ENCODE measurements around the gene HS3ST5.
"Not testable (repeated sequence)": the region's sequence is repeated elsewhere in the genome, so short reads cannot be mapped to it uniquely, and the experiment has no call there.

The HS3ST5 gene

DNA sequence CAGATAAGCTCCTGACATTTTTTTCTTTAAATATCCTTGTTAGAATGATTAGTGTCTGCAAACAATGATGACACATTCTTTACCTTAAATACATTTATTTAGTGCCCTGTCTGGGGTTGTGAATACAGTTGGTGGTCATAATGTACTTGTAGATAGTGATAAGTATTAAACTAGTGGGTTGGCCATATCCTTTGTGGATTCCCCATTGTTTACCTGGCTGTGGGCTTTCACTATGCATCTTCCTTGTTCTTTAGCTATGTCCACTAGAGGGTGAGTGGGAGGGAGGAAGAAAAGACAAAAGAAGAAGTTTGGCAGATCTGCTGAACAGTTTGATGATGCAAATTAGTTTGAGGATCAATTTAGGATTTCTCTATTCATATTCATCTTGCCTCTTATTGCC lies 15.7 kb downstream of the HS3ST5 start:
- no peak for DNase-seq

DNA sequence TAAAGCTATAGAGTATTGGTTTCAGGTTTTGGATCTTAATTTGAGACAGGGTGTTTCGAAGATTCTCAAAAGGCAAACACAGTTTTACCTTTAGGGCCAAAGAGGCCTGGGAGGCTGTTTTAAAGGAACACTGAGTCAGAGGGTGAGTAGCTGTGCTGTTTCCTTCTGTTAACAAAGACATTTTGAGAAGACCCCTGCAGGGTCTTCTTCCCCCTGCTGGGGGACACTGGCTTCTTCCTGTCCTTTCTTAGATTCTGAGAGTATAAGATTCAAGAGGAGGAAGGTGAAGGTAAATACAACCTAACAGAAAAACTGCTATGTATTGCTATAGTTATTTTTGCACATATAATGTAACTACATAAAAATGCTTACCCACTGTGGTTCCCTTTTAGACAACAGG lies 19.0 kb downstream of the HS3ST5 start:
- DNase-seq = no peak

DNA sequence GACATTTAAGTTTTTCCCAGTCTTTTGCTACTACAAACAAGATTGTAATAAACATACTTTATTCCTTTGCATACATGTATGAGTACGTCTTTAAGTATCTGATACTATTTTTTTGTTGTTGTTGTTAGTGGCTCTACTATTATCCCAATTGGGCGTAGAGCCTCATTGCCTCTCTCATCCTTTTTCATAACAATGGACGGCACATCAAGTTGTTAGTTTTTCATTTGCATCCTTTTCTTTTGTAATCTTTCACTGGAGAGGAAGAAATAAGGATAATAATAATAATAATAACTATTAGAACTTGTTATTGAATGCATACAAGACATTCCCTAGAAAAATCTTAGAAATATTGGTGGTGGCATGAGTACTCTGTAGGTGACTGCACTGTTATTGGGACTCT lies 23.1 kb downstream of the HS3ST5 start:
- no peak for DNase-seq

DNA sequence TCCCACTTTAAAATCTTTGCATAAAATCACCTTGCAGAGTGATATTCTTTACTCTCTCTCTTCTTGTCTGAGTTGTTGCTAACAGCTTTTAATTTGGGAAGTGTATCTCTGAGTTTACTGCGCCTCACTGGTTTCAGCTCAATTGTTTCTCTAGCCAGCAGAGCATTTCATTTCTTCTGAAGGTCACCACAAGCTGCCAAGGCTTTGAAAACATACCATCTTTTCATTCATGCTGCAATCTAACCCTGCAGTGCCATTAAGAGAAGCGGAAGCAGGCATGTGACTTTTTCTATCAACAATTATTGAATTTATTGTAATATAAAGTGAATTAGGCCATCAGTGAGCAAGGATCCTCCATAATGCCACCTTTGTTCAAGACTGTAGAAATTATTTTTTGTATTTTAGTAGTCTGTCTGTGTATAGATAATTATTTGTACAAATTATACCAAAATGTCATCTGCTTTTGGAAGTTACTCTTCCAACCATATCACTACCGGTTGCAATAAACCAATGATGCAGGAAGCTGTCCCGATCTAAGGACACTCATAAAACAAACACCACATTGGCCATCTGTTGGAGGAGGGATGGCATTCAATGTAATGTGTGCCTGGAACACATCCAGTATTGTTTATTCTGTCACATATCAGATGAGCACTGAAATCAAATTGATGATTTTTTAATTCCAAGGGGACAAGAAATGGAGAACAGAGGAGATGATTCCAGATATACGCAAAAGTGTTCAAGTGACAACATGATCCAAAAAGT lies 26.8 kb downstream of the HS3ST5 start:
- DNase-seq = no peak

DNA sequence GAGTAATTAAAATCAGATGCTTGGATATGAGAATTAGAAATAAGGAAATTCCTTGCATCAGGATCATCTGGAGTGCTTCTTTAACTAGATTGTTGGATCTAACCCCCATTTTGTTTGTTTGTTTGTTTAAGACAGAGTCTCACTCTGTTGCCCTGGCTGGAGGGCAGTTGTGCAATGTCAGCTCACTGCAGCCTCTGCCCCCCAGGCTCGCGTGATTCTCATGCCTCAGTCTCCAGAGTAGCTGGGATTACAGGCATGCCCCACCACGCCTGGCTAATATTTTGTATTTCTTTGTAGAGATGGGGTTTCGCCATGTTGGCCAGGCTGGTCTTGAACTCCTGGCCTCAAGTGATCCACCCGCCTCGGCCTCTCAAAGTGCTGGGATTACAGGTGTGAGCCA lies 29.0 kb downstream of the HS3ST5 start:
- not testable (repeated sequence) for DNase-seq

DNA sequence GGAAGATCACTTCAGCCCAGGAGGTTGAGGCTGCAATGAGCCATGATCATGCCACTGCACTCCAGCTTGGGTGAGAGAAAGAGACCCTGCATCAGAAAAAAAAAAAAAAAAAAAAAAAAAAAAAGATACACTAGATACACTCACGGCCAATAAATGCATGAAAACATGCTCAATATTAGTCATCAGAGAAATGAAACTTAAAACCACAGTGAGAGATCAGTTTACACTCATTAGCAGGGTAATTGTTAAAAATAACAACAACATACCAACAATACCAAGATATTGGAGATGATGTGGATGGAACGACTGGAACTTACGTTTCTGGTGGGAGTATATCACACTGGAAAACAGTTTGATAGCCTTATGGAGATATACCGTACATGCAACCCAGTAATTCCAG lies 29.9 kb downstream of the HS3ST5 start:
- DNase-seq = no peak

DNA sequence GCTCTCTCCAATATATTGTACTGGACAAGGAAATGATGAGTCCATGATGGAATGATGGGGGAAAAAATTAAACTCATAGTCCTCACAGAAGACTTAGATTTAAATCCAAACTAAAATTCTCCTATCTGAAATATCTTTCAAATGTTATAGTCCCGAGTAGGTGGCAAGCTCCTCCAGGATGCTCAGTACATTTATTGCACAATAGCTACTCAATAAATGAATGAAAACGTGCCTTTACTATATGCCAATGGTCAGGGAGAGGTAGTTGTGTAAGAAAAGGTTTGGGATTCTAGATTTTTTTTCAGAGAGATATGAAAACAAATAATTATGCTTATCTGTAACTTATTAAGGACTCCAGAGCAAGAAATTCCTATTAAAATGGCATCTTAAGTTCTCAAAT lies 32.8 kb downstream of the HS3ST5 start:
- no peak for DNase-seq

DNA sequence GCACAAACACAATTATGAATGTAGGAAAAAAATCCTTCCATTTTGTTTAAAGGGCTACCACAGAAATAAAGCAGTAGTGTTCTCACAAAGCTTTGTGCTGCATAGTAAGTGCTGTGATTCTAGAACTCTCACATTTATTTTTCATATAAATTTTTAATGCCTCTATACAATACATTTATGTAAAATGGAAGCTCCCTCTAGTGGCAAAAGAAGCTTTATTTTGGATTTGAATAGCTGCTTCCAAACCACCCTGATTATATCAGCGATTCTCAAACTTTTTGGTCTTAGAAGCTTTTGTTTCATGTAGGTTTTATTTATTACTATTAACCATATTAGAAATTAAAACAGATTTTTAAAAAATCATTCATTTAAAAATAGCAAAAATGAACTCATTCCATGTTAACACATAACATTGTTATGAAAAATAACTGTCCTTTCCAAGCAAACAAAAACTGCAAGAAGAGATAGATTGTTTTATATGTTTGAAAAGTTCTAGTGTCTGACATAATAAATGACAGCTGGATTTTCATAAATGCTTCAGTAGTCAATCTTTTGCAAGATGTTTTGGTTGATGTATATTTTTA lies 38.4 kb downstream of the HS3ST5 start:
- no peak for DNase-seq

DNA sequence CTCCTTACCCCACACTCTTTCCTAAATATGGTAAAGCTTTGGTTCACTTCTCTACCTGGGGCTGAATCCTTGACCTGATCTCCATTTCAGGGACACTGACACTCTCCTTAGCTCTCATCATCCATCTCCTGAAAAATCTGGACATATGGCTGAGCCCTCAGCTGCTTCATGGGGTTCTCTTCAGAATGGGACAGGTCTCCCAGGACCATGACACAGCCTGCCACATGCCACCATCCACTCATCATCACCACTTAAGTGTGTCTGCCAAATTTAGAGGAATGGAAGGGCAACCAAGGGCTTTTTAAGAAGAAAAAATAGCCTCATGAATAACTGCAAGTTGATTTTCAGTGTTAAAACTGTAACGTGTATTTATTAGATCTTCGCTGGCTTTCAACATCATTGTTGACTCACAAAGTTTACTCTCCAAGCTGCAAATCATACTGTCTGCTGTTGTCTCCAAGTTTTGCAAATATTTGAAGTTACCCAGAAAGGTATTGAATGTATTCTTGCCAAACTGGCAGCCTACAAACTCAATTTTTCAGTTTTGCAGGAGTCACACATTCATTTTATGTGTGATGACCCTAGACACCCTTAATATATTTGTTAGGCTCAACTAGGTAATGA lies 41.1 kb downstream of the HS3ST5 start:
- DNase-seq = no peak

DNA sequence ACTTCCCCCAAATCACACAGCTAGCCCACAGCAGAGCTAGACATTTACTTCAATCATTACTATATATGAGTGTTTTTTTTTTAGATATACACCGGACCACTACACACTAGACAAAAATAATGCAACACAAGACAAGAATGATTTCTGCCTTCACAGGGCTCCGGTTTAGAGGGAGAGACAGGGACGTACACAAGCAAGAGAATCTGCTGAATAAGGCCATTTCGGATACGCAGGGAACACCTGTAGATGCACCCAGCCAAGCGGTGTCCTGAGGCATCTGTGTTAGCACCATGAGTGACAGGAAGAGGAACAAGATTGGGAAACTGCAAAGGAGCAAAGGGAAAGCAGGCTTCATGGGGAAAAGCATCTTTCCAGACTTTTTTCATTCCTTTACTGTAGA lies 45.7 kb downstream of the HS3ST5 start:
- no peak for DNase-seq

DNA sequence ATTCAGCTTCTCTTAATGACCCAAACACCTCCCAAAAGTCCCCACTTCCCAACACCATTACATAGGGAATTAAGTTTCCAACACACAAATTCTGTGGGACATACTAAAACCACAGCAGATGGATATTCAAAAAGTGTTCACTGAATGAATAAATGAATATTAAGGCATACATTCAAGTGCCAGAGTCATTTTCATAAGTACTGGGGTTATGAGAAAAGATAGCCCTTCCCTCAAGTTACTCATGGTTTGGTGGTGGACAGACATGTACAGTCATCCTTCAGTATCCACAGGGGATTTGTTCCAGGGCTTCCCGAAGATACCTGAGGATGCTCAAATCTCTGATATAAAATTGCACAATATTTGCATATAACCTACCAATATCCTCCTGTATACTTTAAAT lies 50.4 kb downstream of the HS3ST5 start:
- DNase-seq = no peak

DNA sequence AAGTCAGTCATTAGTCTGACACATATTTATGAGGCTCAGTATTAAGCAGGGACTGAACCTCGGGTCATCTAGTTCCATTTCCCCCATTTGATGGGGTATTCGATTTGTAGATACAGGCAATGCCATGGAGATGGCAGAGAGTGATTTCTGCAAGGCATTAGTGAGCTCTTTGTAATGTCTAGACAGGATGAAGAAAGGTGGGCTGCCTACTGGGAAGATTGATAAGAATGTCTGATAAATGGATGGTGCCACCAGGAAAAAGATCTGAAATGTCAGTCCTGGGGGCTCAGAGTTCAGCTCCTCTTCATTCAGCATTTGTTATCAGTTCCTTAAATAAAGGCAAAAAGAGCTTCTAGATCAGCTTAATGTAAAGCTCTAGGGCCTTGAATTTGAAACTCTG lies 51.4 kb downstream of the HS3ST5 start:
- DNase-seq = no peak

DNA sequence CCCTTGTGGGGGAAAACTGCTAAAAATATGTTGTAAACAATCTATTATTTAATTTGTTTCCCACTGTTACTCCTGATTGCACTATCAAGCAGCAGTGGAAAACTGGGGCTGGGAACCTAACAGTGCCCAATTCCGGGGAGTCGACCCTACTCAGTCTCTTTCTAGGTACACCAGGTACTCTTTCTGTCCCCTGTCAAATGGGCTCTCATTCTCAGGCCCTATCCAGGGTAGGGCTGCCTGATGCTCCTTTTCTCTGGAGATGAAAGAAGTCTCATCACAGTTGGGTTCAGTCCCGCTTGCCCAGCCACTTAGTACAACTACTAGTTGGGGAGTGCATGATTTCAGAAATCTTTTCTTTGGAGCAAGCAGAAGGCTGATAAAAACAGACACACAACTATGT lies 52.0 kb downstream of the HS3ST5 start:
- DNase-seq = no peak

DNA sequence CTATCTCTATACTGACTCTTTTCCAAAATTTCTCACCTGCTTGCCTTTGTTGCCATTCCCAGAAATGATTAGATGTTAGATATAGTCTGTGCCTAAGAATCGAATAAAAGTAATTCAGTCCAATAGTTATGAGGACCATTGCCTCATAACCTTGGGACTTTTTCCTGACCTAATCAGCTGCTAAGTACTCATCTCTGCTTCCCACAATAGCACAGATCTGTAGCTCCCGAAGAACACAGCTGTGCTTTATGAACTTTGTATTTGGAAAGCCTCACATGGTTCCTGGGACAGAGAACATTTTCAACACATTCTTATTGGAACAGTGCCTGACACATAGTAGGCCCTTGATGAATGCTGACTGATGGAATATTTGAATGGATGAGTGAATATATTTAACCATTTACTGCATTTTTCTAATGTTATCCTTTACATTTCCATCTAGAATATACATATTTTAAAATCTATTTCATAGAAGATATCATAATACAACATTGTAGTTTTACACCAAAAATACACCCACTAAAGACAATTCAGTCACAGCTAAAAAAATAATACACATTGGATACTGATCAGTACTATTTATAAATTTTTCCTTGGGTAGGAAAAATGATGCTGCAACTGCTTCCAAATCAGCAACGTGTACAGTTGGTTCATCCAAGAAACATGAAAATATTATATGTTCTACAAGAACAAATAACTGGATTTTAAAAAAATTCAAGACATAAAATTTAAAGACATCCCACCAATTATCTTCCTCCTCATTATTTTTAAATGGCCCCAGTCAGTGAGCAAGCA lies 53.9 kb downstream of the HS3ST5 start:
- no peak for DNase-seq

DNA sequence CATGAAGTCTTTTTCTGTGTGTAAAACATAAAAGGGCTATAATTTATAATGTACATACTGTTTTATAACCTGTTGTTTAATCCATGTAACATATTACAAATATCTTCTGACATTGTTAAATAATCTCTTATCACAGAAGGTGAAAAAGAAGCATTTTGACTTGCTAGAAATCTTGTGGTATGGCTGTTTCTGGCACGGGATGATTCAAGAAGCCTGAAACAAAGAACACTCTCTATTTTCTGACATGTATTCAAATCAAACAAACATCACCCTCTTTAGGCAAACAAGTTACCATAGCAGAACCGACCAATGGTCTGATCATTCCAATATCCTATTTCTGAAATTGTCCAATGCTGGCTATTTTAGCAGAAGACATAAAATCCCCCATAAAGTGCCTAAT lies 55.4 kb downstream of the HS3ST5 start:
- no peak for DNase-seq

DNA sequence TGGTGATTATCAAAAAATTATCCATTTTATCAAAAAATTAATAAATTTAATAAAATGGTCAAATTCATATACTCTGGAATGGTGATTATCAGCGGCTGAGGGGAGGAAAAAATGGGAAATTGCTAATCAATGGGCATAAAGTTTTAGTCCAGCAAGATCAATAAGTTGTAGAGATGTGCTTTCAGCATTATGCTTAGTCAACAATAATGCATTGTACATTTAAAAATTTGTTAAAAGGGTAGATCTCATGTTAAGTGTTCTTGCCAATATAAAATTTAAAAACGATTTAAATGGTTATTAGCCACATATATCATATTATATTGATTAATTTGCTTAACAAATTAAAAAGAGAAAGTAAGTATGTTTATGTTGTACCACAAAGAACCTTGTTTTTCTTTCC lies 56.6 kb downstream of the HS3ST5 start:
- DNase-seq = no peak

DNA sequence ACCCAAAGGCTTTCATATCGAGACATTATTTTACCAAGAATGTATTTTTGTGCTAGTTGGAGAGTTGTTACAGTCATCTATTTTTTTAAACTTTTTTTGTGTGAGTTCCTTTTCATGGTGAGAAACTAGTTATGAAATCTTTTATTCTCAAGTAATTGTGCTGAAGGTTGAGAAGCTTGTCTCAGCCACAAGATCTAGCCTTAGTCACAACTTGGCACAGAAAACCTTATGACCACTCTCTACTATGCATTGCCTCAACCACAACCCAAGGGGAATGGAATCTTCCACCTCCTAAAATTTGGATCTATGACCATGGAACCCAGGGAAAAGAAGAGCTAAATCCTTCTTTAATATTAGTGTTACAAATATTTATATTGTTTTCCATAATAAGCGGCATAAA lies 58.5 kb downstream of the HS3ST5 start:
- DNase-seq = no peak

DNA sequence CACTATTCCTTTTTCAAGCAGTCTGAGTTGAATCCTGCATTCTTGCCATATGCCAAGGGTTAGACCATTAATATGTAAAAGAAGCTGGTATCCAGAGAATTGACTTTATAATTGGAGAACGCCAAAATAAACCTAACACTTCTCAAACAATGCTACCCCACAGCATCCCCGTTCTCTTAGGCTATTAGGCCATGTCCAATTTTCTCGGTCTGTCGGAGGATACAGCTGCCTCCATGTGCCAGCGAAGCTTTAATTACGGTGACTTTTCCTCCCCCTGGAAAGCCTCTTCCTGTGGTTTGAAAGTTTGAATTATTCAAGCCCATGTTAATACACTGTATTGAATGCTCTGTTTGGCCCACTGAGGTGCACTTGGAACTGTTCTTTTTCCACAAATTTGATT lies 60.5 kb downstream of the HS3ST5 start:
- DNase-seq = no peak

DNA sequence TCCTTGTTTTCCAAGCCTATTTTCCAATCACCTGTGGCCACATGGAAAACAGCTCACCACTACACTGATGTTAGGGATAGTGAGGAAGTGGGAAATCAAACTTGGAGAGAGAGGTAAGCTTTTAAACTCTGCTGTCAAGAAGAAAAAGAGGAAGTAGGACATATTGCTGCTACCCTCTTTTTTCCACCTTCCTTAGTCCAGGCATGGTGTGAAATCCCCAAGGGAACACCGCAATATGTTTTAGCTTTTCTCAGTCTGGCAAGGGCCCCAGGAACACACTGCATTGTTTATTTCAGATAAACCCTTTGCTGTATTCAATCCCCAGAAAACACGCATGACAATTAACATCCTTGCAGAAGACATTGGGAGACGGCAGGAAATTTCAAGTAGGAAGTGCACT lies 61.3 kb downstream of the HS3ST5 start:
- DNase-seq = no peak

DNA sequence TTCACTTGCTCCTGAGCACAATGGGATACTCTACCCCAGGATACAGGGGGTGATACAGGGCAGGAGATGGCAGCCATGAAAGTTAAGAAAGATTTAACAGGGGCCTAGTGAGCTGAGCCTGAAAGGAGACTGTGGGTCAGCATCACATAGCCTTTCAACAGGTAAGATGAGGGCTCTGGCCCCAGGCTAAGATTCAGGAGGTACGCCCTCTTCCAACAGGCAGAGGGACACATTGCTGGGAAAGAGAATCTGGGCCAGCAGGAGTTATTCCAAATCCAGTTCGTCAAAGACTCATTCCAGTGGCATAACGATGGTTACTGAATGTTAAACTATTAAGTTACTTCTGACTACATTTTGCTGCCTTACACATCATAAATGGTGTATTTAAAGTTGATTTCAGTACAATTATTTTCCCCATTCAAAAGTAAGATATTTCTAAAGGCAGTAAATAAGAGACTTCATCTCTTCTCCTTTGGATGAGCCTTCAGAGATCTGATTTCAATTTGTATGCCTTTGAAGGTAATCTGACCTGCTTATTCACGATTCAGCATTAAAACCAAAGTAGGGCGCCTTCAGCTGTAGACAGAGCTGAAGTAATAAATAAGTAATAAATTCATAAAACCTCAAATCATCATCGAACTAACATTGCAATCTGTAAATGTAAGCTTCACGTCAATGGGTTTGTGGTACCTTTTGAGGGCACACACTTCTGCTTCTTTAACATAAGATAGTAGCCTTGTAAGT lies 62.4 kb downstream of the HS3ST5 start:
- no peak for DNase-seq

DNA sequence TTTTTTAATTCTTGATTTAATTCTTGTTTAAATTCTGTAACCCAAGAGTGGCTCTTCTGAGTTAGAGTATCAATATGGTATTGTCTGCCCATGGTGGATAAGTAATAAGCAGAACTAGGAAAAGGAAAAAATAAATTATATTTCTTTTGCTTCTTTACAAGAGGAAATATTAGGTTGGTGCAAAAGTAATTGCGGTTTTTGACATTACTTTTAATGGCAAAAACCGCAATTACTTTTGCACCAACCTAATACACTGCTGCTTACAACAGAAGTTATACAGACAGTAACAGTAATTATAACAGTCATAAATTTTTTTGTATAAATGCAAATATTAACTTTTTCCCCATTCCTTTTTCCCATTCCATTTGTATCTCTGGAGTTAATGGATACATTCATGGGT lies 65.6 kb downstream of the HS3ST5 start:
- DNase-seq = no peak

DNA sequence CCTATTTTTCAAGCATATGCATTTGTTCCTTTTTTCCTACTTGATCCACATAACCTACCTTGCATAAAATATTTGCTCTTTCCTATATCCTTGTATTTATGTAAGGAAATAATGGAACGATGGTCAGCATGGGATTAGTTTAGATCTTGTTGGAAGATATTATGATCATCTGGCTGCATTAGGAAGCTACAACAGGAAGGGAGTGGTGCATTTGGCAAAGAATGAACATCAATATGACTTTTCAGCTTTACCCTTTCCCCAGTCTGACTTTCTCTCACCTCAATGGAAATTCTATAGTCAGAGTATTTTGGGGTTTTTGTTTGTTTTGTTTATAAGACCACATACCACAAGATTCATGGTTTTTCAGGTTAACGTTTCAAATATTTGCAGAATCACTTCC lies 66.0 kb downstream of the HS3ST5 start:
- no peak for DNase-seq

DNA sequence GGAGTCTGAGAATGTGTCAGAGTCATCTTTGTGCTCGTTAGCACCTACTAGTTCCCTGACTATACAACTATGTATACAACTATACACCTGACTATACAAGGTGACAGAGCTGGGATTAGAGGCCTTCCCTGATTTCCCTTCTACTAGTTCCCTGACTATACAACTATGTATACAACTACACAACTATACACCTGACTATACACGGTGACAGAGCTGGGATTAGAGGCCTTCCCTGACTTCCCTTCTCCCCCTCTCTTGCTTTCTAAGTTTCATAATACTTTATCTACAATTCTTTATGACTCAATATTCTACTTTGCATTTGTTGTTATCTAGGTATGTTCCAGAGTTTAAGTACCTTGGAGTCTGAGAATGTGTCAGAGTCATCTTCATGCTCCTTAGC lies 68.0 kb downstream of the HS3ST5 start:
- DNase-seq = no peak

Measured in NCI-H524 treated with DMSO at 0.1 percent for 48 hours (cell line).